Sigmoid colon (tissue), 7 donors: ENCODE results near the gene FOSL2. TPM values are rescaled to one million over a fixed set of nuclear protein-coding genes. Genes with fewer than 3 reads are reported as not detected.

ENCODE experiments used
- DNase-seq: peaks from one replicate; pipeline ENCODE4 v3.0.0-alpha.2; 2019
- H3K27ac ChIP-seq, 4 donors: fragments of 200-600 bp; sonication (generic); one replicate each; pipeline ENCODE4 v1.5.1; 2016 to 2019; ENCODE audit warnings: mild to moderate bottlenecking in 1 of 4
- H3K27me3 ChIP-seq, 3 donors: fragments of 200-600 bp; sonication (generic); one replicate each; pipeline ENCODE4 v1.5.1; 2019; ENCODE audit warnings: mild to moderate bottlenecking in 1 of 3
- H3K36me3 ChIP-seq, 4 donors: fragments of 200-600 bp; sonication (generic); one replicate each; pipeline ENCODE4 v1.5.1; 2016 to 2019
- H3K4me1 ChIP-seq, 4 donors: fragments of 200-600 bp; sonication (generic); one replicate each; pipeline ENCODE4 v1.5.1; 2017 to 2019
- H3K4me3 ChIP-seq, 4 donors: fragments of 200-600 bp; sonication (generic); one replicate each; pipeline ENCODE4 v1.5.1; 2017 to 2019; ENCODE audit warnings: mild to moderate bottlenecking in 2 of 4, moderate library complexity in 1 of 4
- H3K9me3 ChIP-seq, 4 donors: fragments of 200-600 bp in 3 of 4; sonication (generic) in 3 of 4; one replicate each; pipeline versions ENCODE4 v1.5.1 to v1.6.1; 2013 to 2019
- CTCF ChIP-seq, 4 experiments: fragments of 450-650 bp in 3 of 4; fragments of 200-600 bp in 1 of 4; IDR thresholded peaks; one replicate each; pipeline ENCODE4 v1.5.1; 2016 to 2019; ENCODE audit warnings: antibody characterized with exemption in 4 of 4, mild to moderate bottlenecking in 3 of 4, moderate library complexity in 2 of 4
- EP300 ChIP-seq, 4 donors: sonication (generic); formaldehyde crosslinking; IDR thresholded peaks; one replicate each; pipeline ENCODE4 v1.6.1; 2017; ENCODE audit warnings: antibody characterized with exemption in 4 of 4
- POLR2A ChIP-seq, 2 donors: fragments of 450-650 bp; IDR thresholded peaks; one replicate each; pipeline ENCODE4 v1.6.1; 2016; ENCODE audit warnings: antibody characterized with exemption in 2 of 2, mild to moderate bottlenecking in 2 of 2, moderate library complexity in 2 of 2
- POLR2AphosphoS5 ChIP-seq, 4 donors: sonication (generic); formaldehyde crosslinking; IDR thresholded peaks; one replicate each; pipeline ENCODE4 v1.6.1; 2017; ENCODE audit warnings: antibody characterized with exemption in 4 of 4
- WGBS, 2 donors: extraction: QIAGEN DNeasy Blood & Tissue Kit; methylation state at CpG; one replicate each; pipeline ENCODE4 v1.1.7; 2013; 5-methylcytosine and 5-hydroxymethylcytosine counted together
- intact Hi-C: fragments of 100-400 bp; cut with DNase I; formaldehyde crosslinking; loops from one replicate; pipeline ENCODE4 v1.15.1; 2023
- polyA plus RNA-seq, 3 donors: library from polyadenylated mRNA; stranded (reverse); fragments of 200-250 nt; gene quantifications; one replicate each; pipeline ENCODE4 v1.2.3, GENCODE V29; 2013
- total RNA-seq, 4 donors: library from RNA; depleted of rRNA; stranded (reverse); fragments of >200 nt; gene quantifications; one replicate each; pipeline ENCODE4 v1.1.0, GENCODE V29; 2016
- donor health status: healthy with polysubstance abuse.
- donor health status: Bipolar disorder and iron deficiency.
- donor health status: healthy.

The FOSL2 gene
- total and polyA plus RNA-seq, 7 donors, result 30.0 to 208 (median 65.8) TPM

- no peak for TF ChIP-seq EP300 (IDR thresholded peaks at IDR 0.05)
- no peak for TF ChIP-seq CTCF (IDR thresholded peaks at IDR 0.05)
- TF ChIP-seq POLR2AphosphoS5 (IDR thresholded peaks at IDR 0.05), result no peak
- no peak for TF ChIP-seq POLR2A (IDR thresholded peaks at IDR 0.05)
- Histone ChIP-seq H3K27me3 (no peaks in the 10 kb centered on the region), H3K27ac (no peak overlapping the region), H3K36me3 (peaks cover 0 to 6% (median 0%) of the 10 kb centered on the region in 4 donors), H3K9me3 (peaks cover 0 to 5% (median 0%) of the 10 kb centered on the region in 4 donors), H3K4me3 (no peak overlapping the region), H3K4me1 (no peaks in the 10 kb centered on the region)
- DNase-seq, result no peak
- intact Hi-C loops, result no loop called here
- 83 to 86% methylated on average over 5 of the region's 5 CpGs for WGBS, 2 donors
Measured at GRCh38 chr2:28430377-28430765, 37.7 kb downstream of the FOSL2 start.

- Histone ChIP-seq H3K27me3 (no peaks in the 10 kb centered on the region), H3K36me3 (peaks cover 0 to 2% (median 0%) of the 10 kb centered on the region in 4 donors), H3K4me1 (no peaks in the 10 kb centered on the region), H3K27ac (no peak overlapping the region), H3K9me3 (peaks cover 0 to 5% (median 0%) of the 10 kb centered on the region in 4 donors), H3K4me3 (no peak overlapping the region)
- no peak for DNase-seq
- intact Hi-C loops, result no loop called here
- no peak for TF ChIP-seq EP300 (IDR thresholded peaks at IDR 0.05)
- TF ChIP-seq CTCF (IDR thresholded peaks at IDR 0.05), result no peak
- TF ChIP-seq POLR2AphosphoS5 (IDR thresholded peaks at IDR 0.05), result no peak
- no peak for TF ChIP-seq POLR2A (IDR thresholded peaks at IDR 0.05)
- 80 to 84% methylated on average over 6 of the region's 6 CpGs for WGBS, 2 donors
Measured at GRCh38 chr2:28430788-28431418, 38.2 kb downstream of the FOSL2 start.

GRCh38 chr2:28431741-28432140 is 39.1 kb downstream of the FOSL2 start:
- Histone ChIP-seq H3K27ac (no peak overlapping the region), H3K27me3 (no peaks in the 10 kb centered on the region), H3K4me1 (no peaks in the 10 kb centered on the region), H3K9me3 (peaks cover 0 to 5% (median 0%) of the 10 kb centered on the region in 4 donors), H3K36me3 (no peaks in the 10 kb centered on the region), H3K4me3 (no peak overlapping the region)
- TF ChIP-seq POLR2AphosphoS5 (IDR thresholded peaks at IDR 0.05) (no peak), EP300 (IDR thresholded peaks at IDR 0.05) (no peak), POLR2A (IDR thresholded peaks at IDR 0.05) (no peak), CTCF (IDR thresholded peaks at IDR 0.05) (no peak)
- DNase-seq, result no peak
- WGBS, 2 donors, result 93% methylated on average over 4 of the region's 4 CpGs
- intact Hi-C loops, result no loop called here

- H3K27ac ChIP-seq, result no peak overlapping the region
- H3K9me3 ChIP-seq, result peaks cover 0 to 5% (median 0%) of the 10 kb centered on the region in 4 donors
- DNase-seq, result no peak
- WGBS, 2 donors, result 91 to 95% methylated on average over 8 of the region's 8 CpGs
- no peaks in the 10 kb centered on the region for H3K36me3 ChIP-seq
- no peaks in the 10 kb centered on the region for H3K27me3 ChIP-seq
- no peaks in the 10 kb centered on the region for H3K4me1 ChIP-seq
- intact Hi-C loops, result no loop called here
- no peak for TF ChIP-seq CTCF (IDR thresholded peaks at IDR 0.05)
- no peak for TF ChIP-seq EP300 (IDR thresholded peaks at IDR 0.05)
- no peak for TF ChIP-seq POLR2A (IDR thresholded peaks at IDR 0.05)
- TF ChIP-seq POLR2AphosphoS5 (IDR thresholded peaks at IDR 0.05), result no peak
- no peak overlapping the region for H3K4me3 ChIP-seq
Measured at GRCh38 chr2:28432362-28432761, 39.7 kb downstream of the FOSL2 start.

GRCh38 chr2:28433215-28433614 is 40.6 kb downstream of the FOSL2 start:
- H3K27me3 ChIP-seq, result no peaks in the 10 kb centered on the region
- intact Hi-C loops, result no loop called here
- no peak for DNase-seq
- TF ChIP-seq POLR2A (IDR thresholded peaks at IDR 0.05), result no peak
- no peak for TF ChIP-seq EP300 (IDR thresholded peaks at IDR 0.05)
- TF ChIP-seq POLR2AphosphoS5 (IDR thresholded peaks at IDR 0.05), result no peak
- no peak for TF ChIP-seq CTCF (IDR thresholded peaks at IDR 0.05)
- 92 to 97% methylated on average over 2 of the region's 2 CpGs for WGBS, 2 donors
- H3K36me3 ChIP-seq, result no peaks in the 10 kb centered on the region
- no peak overlapping the region for H3K4me3 ChIP-seq
- peaks cover 0 to 5% (median 0%) of the 10 kb centered on the region in 4 donors for H3K9me3 ChIP-seq
- H3K4me1 ChIP-seq, result no peaks in the 10 kb centered on the region
- no peak overlapping the region for H3K27ac ChIP-seq
